ENCODE results near the gene IRGC.
"Not testable (repeated sequence)": the region's sequence is repeated elsewhere in the genome, so short reads cannot be mapped to it uniquely, and the experiment has no call there.

IRGC gene

GRCh38 chr19:43754503-43755255 lies 38.8 kb downstream of the IRGC start, which contains the start of gene SMG9:
SMG9 (minus strand) TSS chr19:43754962; CDS start chr19:43750741, 4,221 bp downstream.
- DNase-seq (ENCODE audit: low read depth), result peak; percentile 77

- no peak for DNase-seq (ENCODE audit: low read depth)
Observed at GRCh38 chr19:43755256-43755801, 39.5 kb downstream of the IRGC start.

- peak; percentile 51 for DNase-seq (ENCODE audit: low read depth)
Observed at GRCh38 chr19:43759515-43759914, 43.6 kb downstream of the IRGC start.

GRCh38 chr19:43760941-43761340 lies 45.1 kb downstream of the IRGC start:
- DNase-seq (ENCODE audit: low read depth), result no peak

GRCh38 chr19:43762814-43763213 lies 46.9 kb downstream of the IRGC start:
- no peak for DNase-seq (ENCODE audit: low read depth)

GRCh38 chr19:43763473-43763939 lies 47.6 kb downstream of the IRGC start:
- DNase-seq (ENCODE audit: low read depth), result no peak

GRCh38 chr19:43764684-43765083 lies 48.8 kb downstream of the IRGC start:
- DNase-seq (ENCODE audit: low read depth), result not testable (repeated sequence)

- peak; percentile 94 for DNase-seq (ENCODE audit: low read depth)
Observed at GRCh38 chr19:43765109-43765876, 49.4 kb downstream of the IRGC start.

GRCh38 chr19:43766755-43767043 lies 50.8 kb downstream of the IRGC start:
- no peak for DNase-seq (ENCODE audit: low read depth)

- no peak for DNase-seq (ENCODE audit: low read depth)
Observed at GRCh38 chr19:43767316-43767715, 51.4 kb downstream of the IRGC start.

GRCh38 chr19:43767818-43768217 lies 51.9 kb downstream of the IRGC start:
- DNase-seq (ENCODE audit: low read depth), result no peak

GRCh38 chr19:43768273-43769050 lies 52.6 kb downstream of the IRGC start:
- no peak for DNase-seq (ENCODE audit: low read depth)

- DNase-seq (ENCODE audit: low read depth), result no peak
Observed at GRCh38 chr19:43769256-43769655, 53.4 kb downstream of the IRGC start.
